KOPT-K1 (cell line): ENCODE measurements around the gene TNPO2.
"Not testable (repeated sequence)": the region's sequence is repeated elsewhere in the genome, so short reads cannot be mapped to it uniquely, and the experiment has no call there.

Experiments
- H3K27ac ChIP-seq: fragments of 200-600 bp; sonication (generic); 2 replicates; pipeline ENCODE4 v1.5.1; 2016; ENCODE audit warnings: antibody characterized with exemption, mild to moderate bottlenecking, low read depth, low read length; ENCODE audit not compliant: poor library complexity, severe bottlenecking
- H3K36me3 ChIP-seq: fragments of 200-600 bp; sonication (generic); 2 replicates; pipeline ENCODE4 v1.5.1; 2017; ENCODE audit warnings: antibody characterized with exemption, mild to moderate bottlenecking, low read length, moderate library complexity; ENCODE audit not compliant: insufficient read depth
- H3K9me3 ChIP-seq: fragments of 200-600 bp; sonication (generic); 2 replicates; pipeline ENCODE4 v1.5.1; 2017; ENCODE audit warnings: antibody characterized with exemption, low read length, mild to moderate bottlenecking; ENCODE audit not compliant: insufficient read depth, poor library complexity, severe bottlenecking

Gene TNPO2

DNA sequence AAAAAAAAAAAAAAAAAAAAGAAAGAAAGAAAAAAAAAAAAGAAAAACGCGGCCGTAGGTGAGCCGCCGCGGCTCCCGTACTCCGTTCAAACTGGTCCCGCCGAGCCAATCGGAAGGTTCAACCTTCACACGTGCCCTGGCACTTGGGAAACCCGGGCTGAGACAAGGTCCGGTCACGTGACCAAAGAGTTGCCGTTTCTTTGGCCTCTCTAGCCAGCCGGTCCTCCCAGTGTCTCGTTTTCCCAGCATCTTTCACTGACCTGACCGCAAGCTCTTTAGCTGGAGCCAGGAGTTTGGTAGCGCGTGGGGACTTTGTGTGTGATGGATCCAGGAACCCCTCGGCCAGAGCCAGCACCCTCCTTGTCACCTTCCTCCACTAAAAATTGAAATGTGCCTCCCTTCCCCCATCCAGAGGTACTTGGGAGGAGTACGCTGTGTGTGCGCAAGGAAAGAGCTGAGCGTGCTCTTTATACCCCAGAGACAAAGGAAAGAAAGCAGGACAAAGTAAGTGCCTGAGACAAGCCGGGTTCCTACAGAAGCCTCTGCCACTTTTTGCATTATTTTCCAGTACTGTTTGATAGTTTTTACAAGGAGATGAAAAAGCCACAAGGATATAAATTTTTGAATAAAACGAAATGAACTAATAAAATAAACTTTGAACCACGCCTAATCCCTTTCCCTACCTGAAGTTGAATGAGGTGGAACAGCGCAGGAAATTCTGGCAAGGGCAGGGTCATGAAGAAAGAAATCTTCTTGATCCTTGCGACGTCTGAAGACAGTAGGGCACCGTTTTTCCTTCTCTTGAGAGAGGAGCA lies 959 bp downstream of the TNPO2 start:
- peaks cover 39% of the 10 kb centered on the region for H3K36me3 ChIP-seq
- H3K9me3 ChIP-seq, result no peaks in the 10 kb centered on the region
- H3K27ac ChIP-seq, result peak overlapping the region; percentile 83

DNA sequence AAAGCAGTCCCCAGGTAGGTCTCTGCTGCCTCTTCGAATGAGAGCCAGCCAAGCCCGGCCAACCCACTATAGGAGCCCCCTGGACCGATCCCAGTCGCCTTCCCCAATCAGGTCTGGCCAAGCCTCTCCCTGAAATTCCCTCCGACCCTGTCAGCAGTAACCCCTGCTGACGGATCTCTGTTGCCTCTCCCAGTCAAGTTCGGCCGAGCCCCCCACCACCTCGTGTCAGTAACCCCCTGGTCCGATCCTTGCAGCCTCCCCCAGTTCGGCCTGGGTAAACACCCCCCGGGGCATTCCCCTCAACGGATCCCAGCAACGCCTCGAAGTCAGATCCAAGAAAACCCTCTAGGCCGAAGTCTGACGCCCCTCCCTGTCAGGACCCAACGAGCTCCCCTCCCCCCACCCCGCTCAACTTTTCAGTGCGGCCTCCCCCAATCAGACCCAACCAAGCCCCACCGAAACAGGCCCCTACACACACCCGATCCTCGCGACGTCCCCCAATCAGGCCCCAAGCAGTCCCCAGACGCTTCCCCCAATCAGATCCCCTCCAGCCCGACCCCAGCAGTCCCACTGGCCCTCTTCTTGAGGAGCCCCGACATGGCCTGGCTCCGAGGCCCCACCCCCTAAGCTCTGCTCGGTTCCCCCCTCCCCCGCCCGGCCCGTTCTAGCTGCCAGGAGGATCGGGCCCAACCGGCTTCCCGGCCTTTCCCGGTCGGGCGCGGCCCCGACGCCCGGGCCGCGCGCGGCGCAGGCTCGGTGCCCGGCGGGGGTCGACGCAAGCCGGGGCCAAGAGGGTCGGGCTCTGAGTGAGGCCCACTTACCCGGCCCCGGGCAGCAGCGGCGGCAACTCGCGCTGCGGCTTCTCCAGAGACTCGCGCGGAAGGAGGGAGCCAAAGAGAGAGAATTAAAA lies 1.8 kb downstream of the TNPO2 start:
- Histone ChIP-seq H3K9me3 (no peaks in the 10 kb centered on the region), H3K36me3 (peaks cover 42% of the 10 kb centered on the region), H3K27ac (peak overlapping the region; percentile 83)

GRCh38 chr19:12720851-12721655 lies 2.7 kb downstream of the TNPO2 start:
- no peaks in the 10 kb centered on the region for H3K9me3 ChIP-seq
- peak overlapping the region; percentile 83 for H3K27ac ChIP-seq
- peaks cover 45% of the 10 kb centered on the region for H3K36me3 ChIP-seq

DNA sequence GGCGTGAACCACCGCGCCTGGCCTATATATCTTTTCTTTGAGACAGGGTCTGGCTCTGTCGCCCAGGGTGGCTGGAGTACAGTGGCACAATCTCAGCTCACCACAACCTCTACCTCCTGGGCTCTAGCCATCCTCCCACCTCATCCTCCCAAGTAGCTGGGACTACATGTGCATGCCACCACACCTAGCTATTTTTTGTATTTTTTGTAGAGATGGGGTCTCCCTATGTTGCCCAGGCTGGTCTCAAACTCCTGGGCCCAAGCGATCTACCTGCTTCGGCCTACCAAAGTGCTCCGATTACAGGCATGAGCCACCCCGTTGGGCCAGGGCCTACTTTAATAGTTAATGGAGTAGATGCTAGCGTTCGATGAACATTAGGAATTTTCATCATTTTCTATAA lies 3.4 kb downstream of the TNPO2 start:
- Histone ChIP-seq H3K27ac (peak overlapping the region; percentile 83), H3K36me3 (peaks cover 52% of the 10 kb centered on the region), H3K9me3 (no peaks in the 10 kb centered on the region)

GRCh38 chr19:12715929-12716328 lies 7.8 kb downstream of the TNPO2 start:
- H3K27ac ChIP-seq, result no peak overlapping the region
- H3K36me3 ChIP-seq, result peaks cover 93% of the 10 kb centered on the region
- no peaks in the 10 kb centered on the region for H3K9me3 ChIP-seq

- peaks cover 95% of the 10 kb centered on the region for H3K36me3 ChIP-seq
- H3K9me3 ChIP-seq, result no peaks in the 10 kb centered on the region
- H3K27ac ChIP-seq, result no peak overlapping the region
Observed at GRCh38 chr19:12715102-12715501, 8.6 kb downstream of the TNPO2 start.

GRCh38 chr19:12713304-12713703 lies 10.4 kb downstream of the TNPO2 start:
- not testable (repeated sequence) for H3K9me3 ChIP-seq, H3K27ac ChIP-seq
- peaks cover 97% of the 10 kb centered on the region for H3K36me3 ChIP-seq

DNA sequence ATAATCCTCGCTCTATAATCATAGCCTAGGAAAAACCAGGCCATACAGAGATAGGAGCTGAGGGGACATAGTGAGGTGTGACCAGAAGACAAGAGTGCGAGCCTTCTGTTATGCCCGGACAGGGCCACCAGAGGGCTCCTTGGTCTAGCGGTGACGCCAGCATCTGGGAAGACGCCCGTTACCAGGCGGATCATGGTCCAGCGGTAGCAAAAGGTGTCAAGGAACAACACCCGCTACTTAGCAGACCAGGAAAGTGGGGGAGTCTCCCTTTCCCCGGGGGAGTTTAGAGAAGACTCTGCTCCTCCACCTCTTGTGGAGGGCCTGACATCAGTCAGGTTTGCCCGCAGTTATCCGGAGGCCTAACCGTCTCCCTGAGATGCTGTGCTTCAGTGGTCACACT lies 11.7 kb downstream of the TNPO2 start:
- peaks cover 97% of the 10 kb centered on the region for H3K36me3 ChIP-seq
- H3K9me3 ChIP-seq, H3K27ac ChIP-seq: not testable (repeated sequence)

GRCh38 chr19:12711187-12711586 lies 12.5 kb downstream of the TNPO2 start:
- Histone ChIP-seq H3K9me3 (no peaks in the 10 kb centered on the region), H3K36me3 (peaks cover 97% of the 10 kb centered on the region), H3K27ac (no peak overlapping the region)

DNA sequence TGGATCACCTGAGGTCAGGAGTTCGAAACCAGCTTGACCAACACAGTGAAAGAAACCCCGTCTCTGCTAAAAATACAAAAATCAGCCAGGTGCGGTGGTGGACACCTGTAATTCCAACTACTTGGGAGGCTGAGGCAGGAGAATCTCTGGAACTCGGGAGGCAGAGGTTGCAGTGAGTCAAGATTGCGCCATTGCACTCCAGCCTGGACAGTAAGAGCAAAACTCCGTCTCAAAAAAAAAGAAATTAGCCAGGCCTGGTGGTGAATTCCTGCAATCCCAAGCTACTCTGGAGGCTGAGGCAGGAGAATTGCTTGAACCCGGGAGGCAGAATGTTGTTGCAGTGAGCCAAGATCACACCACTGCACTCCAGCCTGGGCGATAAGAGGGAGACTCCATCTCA lies 15.1 kb downstream of the TNPO2 start:
- no peaks in the 10 kb centered on the region for H3K9me3 ChIP-seq
- H3K36me3 ChIP-seq, result peaks cover 97% of the 10 kb centered on the region
- no peak overlapping the region for H3K27ac ChIP-seq

DNA sequence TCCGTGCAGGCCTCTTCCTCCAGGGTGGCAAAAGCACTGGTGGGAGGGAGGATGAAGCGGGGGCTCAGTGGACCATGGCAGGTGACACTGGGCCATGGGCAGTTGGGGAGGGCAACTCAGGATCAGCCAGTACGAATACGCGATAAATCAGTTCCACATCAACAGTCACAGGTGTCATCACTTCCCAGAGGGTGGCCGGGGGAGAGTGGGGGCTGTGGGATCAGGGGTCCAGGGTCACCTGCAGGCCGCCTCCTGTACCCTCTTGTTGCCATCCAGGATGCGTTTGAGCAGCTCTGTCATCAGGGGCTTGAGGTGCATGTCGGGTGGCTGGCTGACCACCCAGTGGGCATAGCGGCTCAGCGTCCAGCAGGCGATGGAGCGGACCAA lies 17.4 kb downstream of the TNPO2 start:
- Histone ChIP-seq H3K27ac (no peak overlapping the region), H3K9me3 (no peaks in the 10 kb centered on the region), H3K36me3 (peaks cover 100% of the 10 kb centered on the region)

DNA sequence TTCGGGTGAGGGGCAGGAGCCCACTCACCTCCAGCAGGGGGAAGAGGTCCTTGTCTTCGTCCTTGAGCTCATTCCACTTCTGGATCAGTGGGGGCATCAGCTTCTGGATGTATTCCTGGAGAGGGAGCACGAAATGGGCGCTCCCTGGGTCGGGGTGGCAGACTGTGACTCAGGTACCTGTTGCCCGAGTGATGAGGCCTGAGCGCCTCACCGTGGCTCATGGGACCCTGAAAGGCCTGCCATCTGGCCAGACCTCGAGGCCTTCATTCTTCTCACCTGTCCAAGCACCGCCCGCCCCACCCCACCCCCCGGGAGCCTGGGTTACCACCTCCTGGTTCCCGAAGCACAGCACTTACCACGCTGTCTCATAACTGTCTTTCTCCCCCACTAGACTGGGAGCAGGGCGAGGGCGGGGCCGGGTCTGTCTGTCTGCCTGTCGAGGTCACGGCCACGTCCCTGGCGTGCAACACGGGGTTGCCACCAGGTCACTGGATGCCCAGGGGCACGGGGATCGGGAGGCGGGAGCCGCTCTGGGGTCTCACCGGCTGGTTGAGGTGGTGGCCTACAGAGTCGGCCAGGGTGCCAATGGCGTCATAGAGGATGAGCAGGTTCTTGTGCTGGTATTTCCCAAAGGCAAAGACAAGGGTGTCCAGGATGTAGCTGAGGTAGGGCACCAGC lies 17.9 kb downstream of the TNPO2 start:
- peaks cover 100% of the 10 kb centered on the region for H3K36me3 ChIP-seq
- no peak overlapping the region for H3K27ac ChIP-seq
- H3K9me3 ChIP-seq, result no peaks in the 10 kb centered on the region

DNA sequence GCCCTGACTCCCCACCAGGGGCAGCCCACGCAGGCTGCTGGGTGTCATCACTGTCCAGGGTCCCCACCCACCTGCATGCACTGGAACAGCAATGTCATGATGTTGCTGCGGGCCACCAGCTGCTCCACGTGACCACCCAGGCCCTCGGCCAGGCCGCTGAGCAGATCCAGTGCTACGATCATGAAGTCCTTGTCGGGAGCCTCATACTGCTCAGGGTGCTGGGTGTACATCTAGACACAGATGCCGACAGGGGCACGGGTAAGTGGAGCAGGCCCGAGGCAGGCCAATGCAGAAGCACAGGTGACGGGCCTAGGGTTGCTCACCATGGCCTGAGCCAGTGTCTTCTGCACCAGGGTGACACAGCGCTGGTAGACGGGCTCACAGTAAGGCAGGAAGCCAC lies 18.6 kb downstream of the TNPO2 start:
- Histone ChIP-seq H3K27ac (no peak overlapping the region), H3K36me3 (peaks cover 99% of the 10 kb centered on the region), H3K9me3 (no peaks in the 10 kb centered on the region)

GRCh38 chr19:12703046-12703445 lies 20.7 kb downstream of the TNPO2 start:
- no peaks in the 10 kb centered on the region for H3K9me3 ChIP-seq
- peaks cover 99% of the 10 kb centered on the region for H3K36me3 ChIP-seq
- H3K27ac ChIP-seq, result no peak overlapping the region
